Fibroblast of lung (primary cell): ENCODE measurements around the gene SEL1L2.

ENCODE experiments used
- CTCF ChIP-seq, 2 donors: IDR thresholded peaks in 1 of 2; conservative IDR thresholded peaks in 1 of 2; 1 replicate in 1 of 2; 2 replicates in 1 of 2; pipeline ENCODE4 v1.5.1; 2011 to 2012; ENCODE audit warnings: low read length in 2 of 2, control low read depth in 1 of 2, inconsistent platforms in 1 of 2, low read depth in 1 of 2, mild to moderate bottlenecking in 1 of 2
- EZH2 ChIP-seq: IDR thresholded peaks from 2 replicates; pipeline ENCODE4 v1.5.1; 2012; ENCODE audit warnings: low read length, control low read depth, mild to moderate bottlenecking; ENCODE audit errors: missing control alignments

- TF ChIP-seq EZH2 (no peak), CTCF (conservative IDR thresholded peaks at IDR 0.05 in 1 of 2, IDR thresholded peaks at IDR 0.05 in 1 of 2; ENCODE audit: low read depth in 1 of 2, low read length in 2 of 2) (no peak)
Observed at GRCh38 chr20:13915284-13915683, 75.1 kb downstream of the SEL1L2 start.
